Measurements from ENCODE around the gene TH. TPM values are rescaled to one million over a fixed set of nuclear protein-coding genes. Genes with fewer than 3 reads are reported as not detected.
"Not testable (repeated sequence)": the region's sequence is repeated elsewhere in the genome, so short reads cannot be mapped to it uniquely, and the experiment has no call there.

TH gene
- total RNA-seq, 2 donors from 2014 or later = not detected

GRCh38 chr11:2128511-2129307 is 42.9 kb downstream of the TH start:
- no peak for ATAC-seq
- no peak for DNase-seq
- intact Hi-C loops (cut with DNase I, micrococcal nuclease) = no loop called here

- no peak for ATAC-seq
- intact Hi-C loops (cut with DNase I, micrococcal nuclease) = no loop called here
Observed at GRCh38 chr11:2128130-2128510, 43.5 kb downstream of the TH start.

GRCh38 chr11:2127482-2128129 is 44.0 kb downstream of the TH start:
- intact Hi-C loops (cut with DNase I, micrococcal nuclease) = no loop called here
- no peak for ATAC-seq
- no peak for DNase-seq

More at GRCh38 chr11:2128130-2128510, 43.5 kb downstream of the TH start:
- no peak for DNase-seq

GRCh38 chr11:2126520-2127085 is 45.0 kb downstream of the TH start:
- DNase-seq = no peak
- intact Hi-C loops (cut with DNase I, micrococcal nuclease) = no loop called here

GRCh38 chr11:2124736-2125484 is 46.7 kb downstream of the TH start:
- DNase-seq; ATAC-seq; intact Hi-C loops (cut with DNase I, micrococcal nuclease): not testable (repeated sequence)

More at GRCh38 chr11:2126520-2127085, 45.0 kb downstream of the TH start:
- ATAC-seq = no peak

- ATAC-seq (no peak), DNase-seq (no peak)
- intact Hi-C loops (cut with DNase I, micrococcal nuclease) = no loop called here
Observed at GRCh38 chr11:2123628-2123960, 48.0 kb downstream of the TH start.

GRCh38 chr11:2122907-2123627 is 48.5 kb downstream of the TH start:
- intact Hi-C loops (cut with DNase I, micrococcal nuclease) = no loop called here
- ATAC-seq (no peak), DNase-seq (no peak)

- DNase-seq (no peak), ATAC-seq (no peak)
- intact Hi-C loops (cut with DNase I, micrococcal nuclease) = no loop called here
Observed at GRCh38 chr11:2122222-2122906, 49.3 kb downstream of the TH start.

GRCh38 chr11:2121227-2122130 is 50.1 kb downstream of the TH start:
- ATAC-seq = no peak

GRCh38 chr11:2120359-2121100 is 51.1 kb downstream of the TH start:
- DNase-seq = no peak
- ATAC-seq = no peak
- intact Hi-C loops (cut with DNase I, micrococcal nuclease) = no loop called here

More at GRCh38 chr11:2121227-2122130, 50.1 kb downstream of the TH start:
- no peak for DNase-seq
- intact Hi-C loops (cut with DNase I, micrococcal nuclease) = no loop called here

- ATAC-seq (no peak), DNase-seq (no peak)
- intact Hi-C loops (cut with DNase I, micrococcal nuclease) = no loop called here
Observed at GRCh38 chr11:2118677-2119076, 52.9 kb downstream of the TH start.

- ATAC-seq = no peak
- no peak for DNase-seq
- intact Hi-C loops (cut with DNase I, micrococcal nuclease) = no loop called here
Observed at GRCh38 chr11:2116680-2117079, 54.9 kb downstream of the TH start.

- no peak for ATAC-seq
- intact Hi-C loops (cut with DNase I, micrococcal nuclease) = no loop called here
Observed at GRCh38 chr11:2115308-2115707, 56.3 kb downstream of the TH start.

GRCh38 chr11:2114430-2115241 is 57.0 kb downstream of the TH start:
- ATAC-seq = no peak
- no peak for DNase-seq
- intact Hi-C loops (cut with DNase I, micrococcal nuclease) = no loop called here

More at GRCh38 chr11:2115308-2115707, 56.3 kb downstream of the TH start:
- no peak for DNase-seq

All from left colon (tissue), 2 donors.